ENCODE results near the gene PSAPL1.

- TF ChIP-seq, protein P1, sequence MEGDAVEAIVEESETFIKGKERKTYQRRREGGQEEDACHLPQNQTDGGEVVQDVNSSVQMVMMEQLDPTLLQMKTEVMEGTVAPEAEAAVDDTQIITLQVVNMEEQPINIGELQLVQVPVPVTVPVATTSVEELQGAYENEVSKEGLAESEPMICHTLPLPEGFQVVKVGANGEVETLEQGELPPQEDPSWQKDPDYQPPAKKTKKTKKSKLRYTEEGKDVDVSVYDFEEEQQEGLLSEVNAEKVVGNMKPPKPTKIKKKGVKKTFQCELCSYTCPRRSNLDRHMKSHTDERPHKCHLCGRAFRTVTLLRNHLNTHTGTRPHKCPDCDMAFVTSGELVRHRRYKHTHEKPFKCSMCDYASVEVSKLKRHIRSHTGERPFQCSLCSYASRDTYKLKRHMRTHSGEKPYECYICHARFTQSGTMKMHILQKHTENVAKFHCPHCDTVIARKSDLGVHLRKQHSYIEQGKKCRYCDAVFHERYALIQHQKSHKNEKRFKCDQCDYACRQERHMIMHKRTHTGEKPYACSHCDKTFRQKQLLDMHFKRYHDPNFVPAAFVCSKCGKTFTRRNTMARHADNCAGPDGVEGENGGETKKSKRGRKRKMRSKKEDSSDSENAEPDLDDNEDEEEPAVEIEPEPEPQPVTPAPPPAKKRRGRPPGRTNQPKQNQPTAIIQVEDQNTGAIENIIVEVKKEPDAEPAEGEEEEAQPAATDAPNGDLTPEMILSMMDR (IDR thresholded peaks at IDR 0.05): no peak
- no peak for TF ChIP-seq POLR2A (IDR thresholded peaks at IDR 0.05)
- TF ChIP-seq POLR2AphosphoS5 (IDR thresholded peaks at IDR 0.05): no peak
- TF ChIP-seq EP300 (IDR thresholded peaks at IDR 0.05): no peak
Observed at GRCh38 chr4:7460566-7460965, 25.8 kb upstream of the PSAPL1 start.
